Measurements from ENCODE around the gene DDB1.

DNA sequence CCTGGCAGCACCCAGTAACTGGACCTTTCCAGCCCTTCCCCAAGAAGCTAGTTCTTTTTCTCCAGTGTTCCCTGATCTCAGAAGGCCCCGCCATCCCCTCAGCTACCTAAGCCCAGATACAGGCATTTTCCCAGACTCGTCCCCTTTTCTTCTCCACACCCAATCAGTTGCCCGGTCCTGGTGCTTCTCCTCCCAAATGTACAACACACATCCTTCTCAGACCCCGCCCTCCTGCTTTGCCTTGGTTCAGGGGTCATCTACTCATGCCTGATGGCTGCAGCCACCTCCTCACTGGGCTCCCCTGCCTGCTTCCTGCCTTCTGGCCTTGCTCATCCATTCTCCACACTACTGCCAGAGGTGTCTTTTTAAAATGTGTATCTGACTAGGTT, 6.6 kb upstream of the DDB1 start:
- no peak for TF ChIP-seq GATA3 (IDR thresholded peaks at IDR 0.05; ENCODE audit: low read depth, low read length)
- TF ChIP-seq GATA2 (IDR thresholded peaks at IDR 0.05; ENCODE audit: low read depth, low read length): no peak
